HepG2 (cell line): ENCODE data around the gene RRBP1. TPM values are rescaled to one million over a fixed set of nuclear protein-coding genes. Genes with fewer than 3 reads are reported as not detected.

ENCODE experiments used
- ELF3 ChIP-seq: IDR thresholded peaks from 2 replicates; pipeline ENCODE4 v1.6.1; 2016; ENCODE audit warnings: missing genetic modification reagents, missing compliant biosample characterization
- ETV6 ChIP-seq: sonication (generic); formaldehyde crosslinking; conservative IDR thresholded peaks from 2 replicates; pipeline ENCODE4 v1.4.0; 2020; ENCODE audit warnings: missing genetic modification reagents
- FOXM1 ChIP-seq: sonication (generic); formaldehyde crosslinking; IDR thresholded peaks from 2 replicates; pipeline ENCODE4 v1.5.0; 2020; ENCODE audit warnings: missing genetic modification reagents
- FOXP1 ChIP-seq, 2 experiments: fragments of 450-650 bp in 1 of 2; IDR thresholded peaks; 2 replicates each; pipeline ENCODE4 v1.6.1; 2017 to 2018; ENCODE audit warnings: antibody characterized with exemption in 1 of 2
- HDAC6 ChIP-seq: fragments of 200-600 bp; sonication (generic); IDR thresholded peaks from 2 replicates; pipeline ENCODE4 v1.7.0; 2017; ENCODE audit warnings: mild to moderate bottlenecking, antibody characterized with exemption, low read length, low read depth
- KLF11 ChIP-seq: IDR thresholded peaks from 2 replicates; pipeline ENCODE4 v1.6.1; 2016; ENCODE audit warnings: missing compliant biosample characterization
- MBNL3 ChIP-seq: fragments of 250-450 bp; sonication (Bioruptor Pico); conservative IDR thresholded peaks from 2 replicates; pipeline ENCODE4 v1.8.0; 2022; ENCODE audit warnings: mild to moderate bottlenecking, inconsistent platforms
- MYNN ChIP-seq: sonication (generic); formaldehyde crosslinking; IDR thresholded peaks from 2 replicates; pipeline ENCODE4 v1.4.0; 2020; ENCODE audit warnings: mild to moderate bottlenecking, low read depth, missing genetic modification reagents
- RBM22 ChIP-seq: fragments of 200-400 bp; formaldehyde crosslinking; optimal IDR thresholded peaks from 2 replicates; pipeline ENCODE3; 2017; ENCODE audit warnings: mild to moderate bottlenecking, low read length, moderate library complexity
- RFX5 ChIP-seq: IDR thresholded peaks from 2 replicates; pipeline ENCODE4 v1.6.1; 2011; ENCODE audit warnings: low read depth, low read length, improper control_type of control experiment
- SMAD3 ChIP-seq: sonication (generic); formaldehyde crosslinking; IDR thresholded peaks from 2 replicates; pipeline ENCODE4 v1.4.0; 2020; ENCODE audit warnings: missing genetic modification reagents
- ZIK1 ChIP-seq: sonication (generic); formaldehyde crosslinking; IDR thresholded peaks from 2 replicates; pipeline ENCODE4 v1.5.0; 2020; ENCODE audit warnings: mild to moderate bottlenecking, low read depth, missing genetic modification reagents, borderline replicate concordance
- ZNF30 ChIP-seq: sonication (generic); formaldehyde crosslinking; IDR thresholded peaks from 2 replicates; pipeline ENCODE4 v1.5.0; 2020; ENCODE audit warnings: mild to moderate bottlenecking, missing genetic modification reagents
- ZNF460 ChIP-seq: sonication (generic); formaldehyde crosslinking; IDR thresholded peaks from 2 replicates; pipeline ENCODE4 v1.5.1; 2020; ENCODE audit warnings: missing genetic modification reagents, mild to moderate bottlenecking, borderline replicate concordance
- ZNF468 ChIP-seq: sonication (generic); formaldehyde crosslinking; IDR thresholded peaks from 2 replicates; pipeline ENCODE4 v1.8.0; 2022; ENCODE audit warnings: mild to moderate bottlenecking, moderate library complexity, missing genetic modification reagents
- ZNF652 ChIP-seq: IDR thresholded peaks from 2 replicates; pipeline ENCODE4 v1.6.1; 2016; ENCODE audit warnings: low read depth, borderline replicate concordance
- ZNF703 ChIP-seq: sonication (generic); formaldehyde crosslinking; IDR thresholded peaks from 2 replicates; pipeline ENCODE4 v1.5.1; 2020; ENCODE audit warnings: missing genetic modification reagents, mild to moderate bottlenecking, moderate library complexity, borderline replicate concordance
- ZNF891 ChIP-seq: sonication (generic); formaldehyde crosslinking; IDR thresholded peaks from 2 replicates; pipeline ENCODE4 v1.5.0; 2020; ENCODE audit warnings: mild to moderate bottlenecking, missing genetic modification reagents
- polyA plus RNA-seq, 8 experiments: library from polyadenylated mRNA; depleted of rRNA in 3 of 8; stranded (reverse) in 7 of 8; unstranded in 1 of 8; fragments of >200 nt; fragmentation: Illumina TruSeq in 4 of 8; extraction: Trizol in 4 of 8; gene quantifications; 2 replicates each; pipeline versions ENCODE4 v1.2.1 to v1.2.3, GENCODE V29; 2011 to 2016; ENCODE audit warnings: low read depth in 4 of 8, missing spikeins in 1 of 8, mixed read lengths in 1 of 8; ENCODE audit not compliant: insufficient read depth in 1 of 8
- total RNA-seq, 5 experiments: library from RNA; depleted of rRNA; stranded (reverse); fragments of >200 nt; fragmentation: Illumina TruSeq; extraction: Trizol; gene quantifications; 2 replicates each; pipeline ENCODE4 v1.2.3, GENCODE V29; 2016; ENCODE audit warnings: low read depth in 1 of 5
- TF ChIP-seq, protein P1 (sequence below): sonication (generic); formaldehyde crosslinking; IDR thresholded peaks from 2 replicates; pipeline ENCODE4 v1.8.1; 2023; ENCODE audit warnings: mild to moderate bottlenecking, missing genetic modification reagents
- TF ChIP-seq, protein P2 (sequence below): sonication (generic); formaldehyde crosslinking; conservative IDR thresholded peaks from 2 replicates; pipeline ENCODE4 v1.4.0; 2020; ENCODE audit warnings: missing genetic modification reagents
- TF ChIP-seq, protein P3 (sequence below): sonication (generic); formaldehyde crosslinking; IDR thresholded peaks from 2 replicates; pipeline ENCODE4 v1.4.0; 2020; ENCODE audit warnings: missing genetic modification reagents

Gene RRBP1
- total and polyA plus RNA-seq, 2 of the 13 experiments (the other 11 are each of a cell fraction or from before 2014, with no cell fraction given), result 150 to 222 TPM

DNA sequence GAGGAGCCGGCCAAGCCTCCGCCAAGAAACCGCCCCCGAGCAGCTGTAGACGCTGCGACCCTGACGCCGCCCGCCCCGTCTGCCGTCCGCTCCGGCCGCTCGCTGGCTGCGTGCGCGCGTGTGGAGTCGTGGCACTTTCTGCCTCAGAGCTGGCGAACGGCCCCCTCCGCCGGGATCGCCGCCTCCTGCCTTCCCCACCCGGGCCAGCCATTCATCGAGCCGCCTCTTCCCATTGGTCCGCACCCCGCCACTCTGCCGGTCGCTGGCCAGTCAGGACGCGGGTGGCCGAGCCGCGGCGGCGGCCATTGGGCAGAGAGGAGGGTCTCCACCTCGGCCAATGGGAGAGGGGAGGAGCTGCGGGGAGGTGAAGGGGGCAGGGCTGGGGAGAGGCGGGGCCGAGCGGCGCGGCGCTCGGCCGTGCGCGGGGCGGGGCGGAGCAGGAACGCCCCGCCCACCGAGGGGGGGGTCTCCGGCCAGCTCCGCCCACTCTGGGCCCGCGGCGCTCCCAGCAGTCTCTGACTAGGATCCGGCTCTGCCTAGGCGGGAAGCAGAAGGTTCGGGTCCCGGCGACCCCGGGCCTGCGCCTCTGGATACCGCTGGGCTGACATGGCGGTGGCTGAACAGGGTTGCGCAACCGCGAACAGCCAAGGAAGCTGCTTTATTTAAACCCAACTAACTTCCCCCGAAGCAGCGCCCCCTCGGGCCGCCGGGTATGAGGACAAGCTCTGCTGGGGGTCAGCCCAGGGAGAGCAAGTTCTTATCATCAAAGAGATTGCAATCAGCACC lies at the start of gene RRBP1 (continued):
- TF ChIP-seq ZNF460 (CRISPR knock-in tag) (no peak; the same call in 1 of the 2 replicates), FOXP1 (IDR thresholded peaks at IDR 0.05) (no peak), FOXP1 (CRISPR knock-in tag; IDR thresholded peaks at IDR 0.05) (peak; percentile 26; the same call in 1 of the 2 replicates), ZNF30 (no peak), HDAC6 (no peak), FOXM1 (peak; percentile 90), ZIK1 (peak; percentile 55; the same call in 1 of the 2 replicates), ETV6 (CRISPR knock-in tag) (peak; percentile 89), ZNF703 (peak; percentile 86), ZNF468 (CRISPR knock-in tag) (no peak), RBM22 (no peak), ELF3 (CRISPR knock-in tag) (peak; percentile 79), KLF11 (peak; percentile 21; the same call in 1 of the 2 replicates), MBNL3 (no peak), ZNF891 (CRISPR knock-in tag) (peak; percentile 68), RFX5 (no peak), MYNN (CRISPR knock-in tag) (peak; percentile 91; the same call in 1 of the 2 replicates), ZNF652 (CRISPR knock-in tag) (peak; percentile 50), SMAD3 (CRISPR knock-in tag) (peak; percentile 93)
- TF ChIP-seq, protein P1, sequence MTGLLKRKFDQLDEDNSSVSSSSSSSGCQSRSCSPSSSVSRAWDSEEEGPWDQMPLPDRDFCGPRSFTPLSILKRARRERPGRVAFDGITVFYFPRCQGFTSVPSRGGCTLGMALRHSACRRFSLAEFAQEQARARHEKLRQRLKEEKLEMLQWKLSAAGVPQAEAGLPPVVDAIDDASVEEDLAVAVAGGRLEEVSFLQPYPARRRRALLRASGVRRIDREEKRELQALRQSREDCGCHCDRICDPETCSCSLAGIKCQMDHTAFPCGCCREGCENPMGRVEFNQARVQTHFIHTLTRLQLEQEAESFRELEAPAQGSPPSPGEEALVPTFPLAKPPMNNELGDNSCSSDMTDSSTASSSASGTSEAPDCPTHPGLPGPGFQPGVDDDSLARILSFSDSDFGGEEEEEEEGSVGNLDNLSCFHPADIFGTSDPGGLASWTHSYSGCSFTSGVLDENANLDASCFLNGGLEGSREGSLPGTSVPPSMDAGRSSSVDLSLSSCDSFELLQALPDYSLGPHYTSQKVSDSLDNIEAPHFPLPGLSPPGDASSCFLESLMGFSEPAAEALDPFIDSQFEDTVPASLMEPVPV (CRISPR knock-in tag), result peak; percentile 63; the same call in 1 of the 2 replicates
- TF ChIP-seq, protein P2, sequence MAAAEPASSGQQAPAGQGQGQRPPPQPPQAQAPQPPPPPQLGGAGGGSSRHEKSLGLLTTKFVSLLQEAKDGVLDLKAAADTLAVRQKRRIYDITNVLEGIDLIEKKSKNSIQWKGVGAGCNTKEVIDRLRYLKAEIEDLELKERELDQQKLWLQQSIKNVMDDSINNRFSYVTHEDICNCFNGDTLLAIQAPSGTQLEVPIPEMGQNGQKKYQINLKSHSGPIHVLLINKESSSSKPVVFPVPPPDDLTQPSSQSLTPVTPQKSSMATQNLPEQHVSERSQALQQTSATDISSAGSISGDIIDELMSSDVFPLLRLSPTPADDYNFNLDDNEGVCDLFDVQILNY (CRISPR knock-in tag), result peak; percentile 78
- TF ChIP-seq, protein P3, sequence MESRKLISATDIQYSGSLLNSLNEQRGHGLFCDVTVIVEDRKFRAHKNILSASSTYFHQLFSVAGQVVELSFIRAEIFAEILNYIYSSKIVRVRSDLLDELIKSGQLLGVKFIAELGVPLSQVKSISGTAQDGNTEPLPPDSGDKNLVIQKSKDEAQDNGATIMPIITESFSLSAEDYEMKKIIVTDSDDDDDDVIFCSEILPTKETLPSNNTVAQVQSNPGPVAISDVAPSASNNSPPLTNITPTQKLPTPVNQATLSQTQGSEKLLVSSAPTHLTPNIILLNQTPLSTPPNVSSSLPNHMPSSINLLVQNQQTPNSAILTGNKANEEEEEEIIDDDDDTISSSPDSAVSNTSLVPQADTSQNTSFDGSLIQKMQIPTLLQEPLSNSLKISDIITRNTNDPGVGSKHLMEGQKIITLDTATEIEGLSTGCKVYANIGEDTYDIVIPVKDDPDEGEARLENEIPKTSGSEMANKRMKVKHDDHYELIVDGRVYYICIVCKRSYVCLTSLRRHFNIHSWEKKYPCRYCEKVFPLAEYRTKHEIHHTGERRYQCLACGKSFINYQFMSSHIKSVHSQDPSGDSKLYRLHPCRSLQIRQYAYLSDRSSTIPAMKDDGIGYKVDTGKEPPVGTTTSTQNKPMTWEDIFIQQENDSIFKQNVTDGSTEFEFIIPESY, result peak; percentile 61
